Occipital lobe (tissue), 2 donors: ENCODE results near the gene MAN1B1. TPM values are rescaled to one million over a fixed set of nuclear protein-coding genes. Genes with fewer than 3 reads are reported as not detected.

ENCODE experiments used
- DNase-seq: peaks from one replicate; lab custom pipeline; 2025; lab: John Stamatoyannopoulos, UW
- total RNA-seq: library from RNA; depleted of rRNA; stranded (reverse); fragments of >200 nt; gene quantifications from one replicate; pipeline ENCODE4 v1.2.3, GENCODE V29; 2014

The MAN1B1 gene
- total RNA-seq, 1 donor from 2014 or later, result 38.5 TPM

GRCh38 chr9:137084526-137084925, 2.3 kb upstream of the MAN1B1 start:
- DNase-seq, result no peak

DNA sequence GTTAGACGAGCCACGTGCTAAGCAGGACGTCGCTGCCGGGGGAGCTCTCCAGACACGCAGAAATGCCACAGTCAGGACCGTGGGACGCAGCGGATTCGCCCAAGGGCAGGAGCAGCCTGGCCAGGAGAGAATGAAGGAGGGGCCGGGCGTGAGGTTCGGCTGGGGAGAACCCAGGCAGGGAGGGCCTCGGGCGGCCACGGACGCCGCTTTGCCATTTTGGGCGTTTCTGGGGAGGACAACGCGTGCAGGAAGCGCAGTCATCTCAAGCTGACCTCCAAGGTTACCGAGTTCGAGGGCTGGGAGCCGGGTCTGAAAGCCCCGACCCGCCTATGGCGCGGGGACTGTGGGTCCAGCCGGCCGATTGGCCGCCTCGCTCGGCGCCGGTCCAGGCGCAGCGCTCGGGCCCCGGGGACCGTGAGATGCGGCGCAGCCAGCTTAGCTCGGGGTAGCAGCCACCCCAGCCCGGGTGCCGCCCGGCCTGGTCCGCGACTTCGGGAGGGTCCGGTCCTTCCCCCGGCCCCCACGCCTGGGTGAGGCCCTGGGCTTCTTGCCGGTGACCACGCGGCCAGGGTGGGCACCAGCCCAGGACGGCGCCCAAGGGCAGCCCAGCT, 760 bp upstream of the MAN1B1 start:
- no peak for DNase-seq

GRCh38 chr9:137087409-137087925, 682 bp downstream of the MAN1B1 start:
- DNase-seq, result no peak

GRCh38 chr9:137088121-137088520, 1.3 kb downstream of the MAN1B1 start:
- DNase-seq, result no peak

- no peak for DNase-seq
These were observed 2.6 kb downstream of the MAN1B1 start for GRCh38 chr9:137089232-137089947.

DNA sequence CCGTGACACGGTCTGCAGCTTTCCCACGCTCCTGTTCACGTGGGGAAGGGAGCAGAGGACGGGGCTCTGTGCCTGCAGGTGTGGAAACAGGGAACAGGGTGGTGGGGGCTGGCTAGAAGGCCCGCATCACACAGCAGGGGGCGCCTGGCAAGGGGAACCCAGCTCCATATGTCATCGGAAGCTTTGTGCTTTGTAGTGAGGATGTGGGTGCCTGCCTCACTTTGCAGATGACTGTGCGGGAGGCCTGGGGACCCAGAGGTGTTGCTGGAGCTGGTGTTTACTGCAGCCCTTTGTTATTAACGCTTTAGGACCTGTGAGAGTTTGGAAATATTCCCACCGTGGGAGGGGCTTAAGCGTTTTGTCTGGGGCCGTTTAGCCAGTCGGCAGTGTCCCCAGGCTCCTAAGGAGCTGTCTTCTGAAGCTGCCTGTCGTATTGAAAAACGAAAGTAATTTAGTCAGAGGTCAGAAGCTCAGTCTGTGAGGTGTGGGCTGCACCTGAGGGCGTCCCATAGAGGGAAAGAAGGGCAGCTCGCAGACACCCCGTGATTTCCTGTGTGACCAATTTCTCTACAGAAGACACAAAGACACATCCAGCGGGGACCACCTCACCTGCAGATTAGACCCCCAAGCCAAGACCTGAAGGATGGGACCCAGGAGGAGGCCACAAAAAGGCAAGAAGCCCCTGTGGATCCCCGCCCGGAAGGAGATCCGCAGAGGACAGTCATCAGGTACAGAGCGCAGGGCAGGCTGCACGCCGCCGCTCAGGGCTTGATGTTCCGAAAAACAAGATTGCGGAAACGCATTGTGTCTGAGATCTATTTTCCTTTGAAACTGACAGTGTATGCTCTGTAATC, 9.1 kb downstream of the MAN1B1 start:
- DNase-seq, result no peak

GRCh38 chr9:137096785-137097546, 10.2 kb downstream of the MAN1B1 start:
- no peak for DNase-seq

DNA sequence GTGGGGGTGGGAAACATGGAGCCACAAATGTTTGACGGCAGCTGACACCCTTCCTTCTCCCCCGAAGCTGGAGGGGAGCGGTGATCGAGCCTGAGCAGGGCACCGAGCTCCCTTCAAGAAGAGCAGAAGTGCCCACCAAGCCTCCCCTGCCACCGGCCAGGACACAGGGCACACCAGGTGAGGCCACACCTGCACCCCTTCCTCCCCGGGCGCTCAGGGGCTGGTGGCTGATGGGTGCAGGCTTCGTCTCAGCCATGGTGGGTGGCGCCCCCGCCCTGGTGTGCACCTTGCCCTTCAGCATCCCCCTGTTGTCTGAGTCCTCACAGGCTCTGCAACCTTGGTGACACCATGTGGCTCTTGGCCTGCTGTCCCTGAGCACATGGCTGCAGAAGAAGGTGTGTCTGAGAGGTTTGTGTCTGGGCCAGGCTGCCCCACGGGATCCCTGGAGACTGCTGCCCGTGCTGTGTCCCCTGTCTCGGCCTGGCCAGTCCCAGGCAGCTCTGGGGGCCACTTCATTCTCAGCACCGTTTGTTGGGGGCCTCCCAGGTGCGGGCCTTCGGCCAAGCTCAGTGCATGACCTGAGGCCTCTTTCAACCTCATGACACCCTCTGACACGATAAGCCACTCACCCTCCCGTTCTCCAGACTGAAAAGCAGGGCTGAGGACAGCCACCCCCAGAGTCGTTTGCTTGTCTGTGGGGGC, 11.1 kb downstream of the MAN1B1 start:
- DNase-seq, result no peak

DNA sequence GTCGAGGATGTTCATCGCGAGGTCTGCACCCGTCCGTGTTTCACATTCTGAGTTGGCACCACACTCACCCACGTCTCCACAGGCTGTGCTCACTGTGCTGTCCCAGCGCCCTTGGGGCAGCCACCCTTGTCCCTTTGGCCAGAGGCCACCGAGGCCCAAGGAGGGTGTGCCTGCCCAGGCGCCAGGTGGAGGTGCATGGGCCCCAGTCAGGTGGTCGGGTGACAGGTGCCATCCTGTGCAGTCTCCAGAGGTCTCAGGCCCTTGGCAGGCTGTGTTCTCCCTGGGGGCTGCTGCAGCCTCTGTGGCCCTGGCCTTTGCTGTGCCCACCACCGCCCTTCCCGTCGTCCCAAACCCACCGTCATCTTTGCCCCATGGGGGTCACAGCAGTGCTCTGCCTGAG, 12.4 kb downstream of the MAN1B1 start:
- DNase-seq, result no peak

GRCh38 chr9:137103206-137103999, 16.6 kb downstream of the MAN1B1 start:
- no peak for DNase-seq

GRCh38 chr9:137105814-137106661, 19.3 kb downstream of the MAN1B1 start:
- DNase-seq, result no peak

GRCh38 chr9:137106662-137107250, 20.0 kb downstream of the MAN1B1 start:
- DNase-seq, result no peak

DNA sequence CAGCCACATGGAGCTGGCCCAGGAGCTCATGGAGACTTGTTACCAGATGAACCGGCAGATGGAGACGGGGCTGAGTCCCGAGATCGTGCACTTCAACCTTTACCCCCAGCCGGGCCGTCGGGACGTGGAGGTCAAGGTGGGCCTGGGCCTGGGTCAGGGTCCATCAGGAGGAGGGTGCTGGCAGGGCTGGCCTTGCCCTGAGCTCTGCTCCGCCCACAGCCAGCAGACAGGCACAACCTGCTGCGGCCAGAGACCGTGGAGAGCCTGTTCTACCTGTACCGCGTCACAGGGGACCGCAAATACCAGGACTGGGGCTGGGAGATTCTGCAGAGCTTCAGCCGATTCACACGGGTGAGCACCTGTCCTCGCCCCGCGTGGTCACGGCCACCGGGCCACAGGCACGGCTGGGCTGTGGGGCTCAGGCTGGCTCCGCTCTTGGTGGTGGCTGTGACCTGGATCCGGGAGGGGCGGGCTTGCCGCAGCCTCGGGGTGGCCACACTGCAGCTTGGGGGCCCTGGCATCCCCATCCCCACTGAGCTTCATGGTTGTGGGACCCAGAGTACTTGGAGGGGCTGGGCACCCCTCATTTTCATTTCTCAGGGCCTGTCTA, 20.6 kb downstream of the MAN1B1 start:
- no peak for DNase-seq

- DNase-seq, result no peak
These were observed 21.2 kb downstream of the MAN1B1 start for GRCh38 chr9:137107982-137108381.

DNA sequence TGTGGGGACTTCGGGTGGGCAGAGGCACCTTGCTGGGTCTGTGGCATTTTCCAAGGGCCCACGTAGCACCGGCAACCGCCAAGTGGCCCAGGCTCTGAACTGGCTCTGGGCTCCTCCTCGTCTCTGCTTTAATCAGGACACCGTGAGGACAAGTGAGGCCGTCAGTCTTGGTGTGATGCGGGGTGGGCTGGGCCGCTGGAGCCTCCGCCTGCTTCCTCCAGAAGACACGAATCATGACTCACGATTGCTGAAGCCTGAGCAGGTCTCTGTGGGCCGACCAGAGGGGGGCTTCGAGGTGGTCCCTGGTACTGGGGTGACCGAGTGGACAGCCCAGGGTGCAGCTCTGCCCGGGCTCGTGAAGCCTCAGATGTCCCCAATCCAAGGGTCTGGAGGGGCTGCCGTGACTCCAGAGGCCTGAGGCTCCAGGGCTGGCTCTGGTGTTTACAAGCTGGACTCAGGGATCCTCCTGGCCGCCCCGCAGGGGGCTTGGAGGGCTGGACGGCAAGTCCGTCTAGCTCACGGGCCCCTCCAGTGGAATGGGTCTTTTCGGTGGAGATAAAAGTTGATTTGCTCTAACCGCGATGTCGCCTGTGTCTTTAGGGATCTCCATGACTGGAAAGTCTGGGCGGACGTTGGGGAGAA, 21.9 kb downstream of the MAN1B1 start:
- DNase-seq, result peak; percentile 27

DNA sequence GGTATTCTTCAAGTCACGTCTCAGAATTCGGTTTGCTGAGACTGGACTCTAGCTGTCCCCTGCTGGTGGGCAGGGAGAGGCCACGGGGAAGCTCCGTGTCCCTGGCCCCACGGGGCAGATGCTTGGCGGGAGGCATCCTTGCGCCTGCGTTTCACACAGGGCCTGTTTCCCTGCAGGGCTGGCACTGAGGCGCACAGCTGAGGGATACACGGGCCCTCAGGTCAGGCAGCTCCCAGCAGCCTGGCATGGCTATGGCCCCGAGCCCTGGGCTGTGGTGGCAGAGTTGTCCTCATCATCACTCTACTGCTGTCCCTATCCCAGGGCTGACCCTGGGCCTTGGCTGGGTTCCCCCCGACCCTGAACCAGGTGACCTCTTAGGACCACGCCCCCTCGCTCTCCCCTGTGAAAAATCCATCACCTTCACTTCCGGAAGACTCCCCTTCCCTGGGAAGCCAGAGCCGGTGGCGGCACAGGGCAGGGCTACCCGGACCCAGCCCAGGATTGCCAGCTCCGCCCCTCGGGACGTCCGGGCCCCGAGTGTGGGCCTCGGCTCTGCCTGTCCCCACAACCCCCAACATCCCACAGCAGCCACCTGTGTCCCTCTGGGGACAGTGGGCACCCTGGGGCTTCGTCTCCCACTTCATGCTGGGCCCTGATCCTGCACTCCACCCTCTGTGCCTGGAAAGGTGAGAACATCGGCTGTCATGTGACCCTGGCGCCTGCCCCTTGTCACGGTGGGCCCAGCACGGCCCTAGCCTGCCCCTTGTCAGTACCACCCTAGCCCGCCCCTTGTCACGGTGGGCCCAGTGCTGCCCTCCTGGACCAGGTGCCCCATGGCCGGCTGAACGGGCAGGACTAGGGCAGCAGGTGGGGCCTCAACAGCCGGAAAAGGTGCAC, 22.7 kb downstream of the MAN1B1 start:
- DNase-seq, result no peak
